ENCODE measurements around the gene KCNH4. TPM values are rescaled to one million over a fixed set of nuclear protein-coding genes. Genes with fewer than 3 reads are reported as not detected.

Gene KCNH4
- total RNA-seq, 1 donor = not detected

- no peak for TF ChIP-seq CTCF (IDR thresholded peaks at IDR 0.05; ENCODE audit: insufficient read depth, low read depth, low read length)
- peak; percentile 40 for DNase-seq (ENCODE audit: low read depth)
- no peak within 1 kb of the TSS for H3K4me3 ChIP-seq (ENCODE audit: low read depth, low read length)
Observed at GRCh38 chr17:42122371-42123303, 58.3 kb downstream of the KCNH4 start, which contains the start of gene HSPB9. Gene HSPB9 (plus strand): TSS chr17:42122804. CDS start chr17:42122851, 47 bp downstream.

- no peak for TF ChIP-seq CTCF (IDR thresholded peaks at IDR 0.05; ENCODE audit: insufficient read depth, low read depth, low read length)
- DNase-seq (ENCODE audit: low read depth) = peak; percentile 74
- peak within 1 kb of the TSS; percentile 65 for H3K4me3 ChIP-seq (ENCODE audit: low read depth, low read length)
Observed at GRCh38 chr17:42120770-42121769, 59.9 kb downstream of the KCNH4 start, which contains the start of gene KAT2A. Gene KAT2A (minus strand): TSS chr17:42121367. CDS start chr17:42121304, 63 bp downstream.

- H3K4me3 ChIP-seq (ENCODE audit: low read depth, low read length) = peak overlapping the region; percentile 65
- DNase-seq (ENCODE audit: low read depth) = no peak
- TF ChIP-seq CTCF (IDR thresholded peaks at IDR 0.05; ENCODE audit: insufficient read depth, low read depth, low read length) = no peak
Observed at GRCh38 chr17:42120161-42120769, 60.7 kb downstream of the KCNH4 start.

GRCh38 chr17:42119301-42119700 is 61.6 kb downstream of the KCNH4 start:
- H3K4me3 ChIP-seq (ENCODE audit: low read depth, low read length) = no peak overlapping the region
- no peak for DNase-seq (ENCODE audit: low read depth)
- no peak for TF ChIP-seq CTCF (IDR thresholded peaks at IDR 0.05; ENCODE audit: insufficient read depth, low read depth, low read length)

- no peak overlapping the region for H3K4me3 ChIP-seq (ENCODE audit: low read depth, low read length)
- TF ChIP-seq CTCF (IDR thresholded peaks at IDR 0.05; ENCODE audit: insufficient read depth, low read depth, low read length) = peak; percentile 54
- peak; percentile 34 for DNase-seq (ENCODE audit: low read depth)
Observed at GRCh38 chr17:42118545-42118944, 62.4 kb downstream of the KCNH4 start.

GRCh38 chr17:42118126-42118510 is 62.8 kb downstream of the KCNH4 start:
- DNase-seq (ENCODE audit: low read depth) = no peak
- no peak for TF ChIP-seq CTCF (IDR thresholded peaks at IDR 0.05; ENCODE audit: insufficient read depth, low read depth, low read length)
- H3K4me3 ChIP-seq (ENCODE audit: low read depth, low read length) = no peak overlapping the region

Data from fibroblast of villous mesenchyme (primary cell).